Astrocyte (in vitro differentiated cells and primary cell): ENCODE results near the gene BRMS1L. TPM values are rescaled to one million over a fixed set of nuclear protein-coding genes. Genes with fewer than 3 reads are reported as not detected.
"Not testable (repeated sequence)": the region's sequence is repeated elsewhere in the genome, so short reads cannot be mapped to it uniquely, and the experiment has no call there.

ENCODE experiments used
- DNase-seq: peaks from one replicate; pipeline ENCODE4 v3.0.0-alpha.2; 2010; ENCODE audit warnings: low read depth
- FAIRE-seq: peaks from 2 replicates; lab custom pipeline; 2011; peaks lifted over from hg19 to GRCh38; lab: Jason Lieb, UNC
- H2AFZ ChIP-seq: 2 replicates; pipeline ENCODE4 v1.6.0; 2012; ENCODE audit warnings: low read depth, low read length, inconsistent platforms
- H3K27ac ChIP-seq: 2 replicates; pipeline ENCODE4 v1.5.1; 2011; ENCODE audit warnings: low read depth, low read length, inconsistent platforms
- H3K27me3 ChIP-seq: 2 replicates; pipeline ENCODE4 v1.6.0; 2011; ENCODE audit warnings: low read length, inconsistent platforms; ENCODE audit not compliant: insufficient read depth
- H3K36me3 ChIP-seq: 2 replicates; pipeline ENCODE4 v1.5.1; 2011; ENCODE audit warnings: low read length, inconsistent platforms; ENCODE audit not compliant: insufficient read depth
- H3K4me1 ChIP-seq: 2 replicates; pipeline ENCODE4 v1.5.1; 2011; ENCODE audit warnings: low read length, inconsistent platforms; ENCODE audit not compliant: insufficient read depth
- H3K4me2 ChIP-seq: 2 replicates; pipeline ENCODE4 v1.6.0; 2012; ENCODE audit warnings: low read length, inconsistent platforms
- H3K4me3 ChIP-seq: 2 replicates; pipeline ENCODE4 v1.5.1; 2011; ENCODE audit warnings: low read depth, mild to moderate bottlenecking, low read length, inconsistent platforms; ENCODE audit not compliant: insufficient read depth
- H3K79me2 ChIP-seq: 2 replicates; pipeline ENCODE4 v1.6.0; 2012; ENCODE audit warnings: mild to moderate bottlenecking, low read length, inconsistent platforms; ENCODE audit not compliant: insufficient read depth
- H3K9ac ChIP-seq: 2 replicates; pipeline ENCODE4 v1.6.0; 2012; ENCODE audit warnings: mild to moderate bottlenecking, low read length, inconsistent platforms
- H3K9me3 ChIP-seq: 2 replicates; pipeline ENCODE4 v1.5.1; 2012; ENCODE audit warnings: low read depth, mild to moderate bottlenecking, low read length, inconsistent platforms; ENCODE audit not compliant: insufficient read depth
- H4K20me1 ChIP-seq: 2 replicates; pipeline ENCODE4 v1.6.0; 2012; ENCODE audit warnings: low read length, inconsistent platforms; ENCODE audit not compliant: insufficient read depth
- H3K27ac Mint-ChIP-seq: one replicate; pipeline ENCODE4 v1.8.0; 2021; ENCODE audit warnings: mild to moderate bottlenecking, mixed read lengths; ENCODE audit not compliant: unreplicated experiment
- H3K27me3 Mint-ChIP-seq: one replicate; pipeline ENCODE4 v1.8.0; 2021; ENCODE audit warnings: low read depth, mixed read lengths; ENCODE audit not compliant: unreplicated experiment
- H3K36me3 Mint-ChIP-seq: one replicate; pipeline ENCODE4 v1.8.0; 2021; ENCODE audit warnings: low read depth, mixed read lengths; ENCODE audit not compliant: unreplicated experiment
- H3K4me1 Mint-ChIP-seq: one replicate; pipeline ENCODE4 v1.8.0; 2021; ENCODE audit warnings: low read depth, mixed read lengths; ENCODE audit not compliant: unreplicated experiment
- H3K4me3 Mint-ChIP-seq: one replicate; pipeline ENCODE4 v1.8.0; 2021; ENCODE audit warnings: mild to moderate bottlenecking, moderate library complexity, mixed read lengths; ENCODE audit not compliant: unreplicated experiment
- H3K9me3 Mint-ChIP-seq: one replicate; pipeline ENCODE4 v1.8.0; 2021; ENCODE audit warnings: mild to moderate bottlenecking, mixed read lengths; ENCODE audit not compliant: unreplicated experiment
- EZH2 ChIP-seq: IDR thresholded peaks from 2 replicates; pipeline ENCODE4 v1.6.1; 2012; ENCODE audit warnings: mild to moderate bottlenecking, low read length, inconsistent platforms; ENCODE audit not compliant: insufficient read depth
- total RNA-seq: library from RNA; stranded (reverse); gene quantifications from 2 replicates; pipeline ENCODE4 v1.2.1, GENCODE V29; 2021
- TF ChIP-seq, protein P1 (sequence below): IDR thresholded peaks from 2 replicates; pipeline ENCODE4 v1.5.1; 2011; ENCODE audit warnings: low read depth, mild to moderate bottlenecking, inconsistent platforms, low read length, moderate library complexity; ENCODE audit not compliant: insufficient read depth

BRMS1L gene
- total RNA-seq, 1 donor from 2014 or later, result 12.0 TPM

DNA sequence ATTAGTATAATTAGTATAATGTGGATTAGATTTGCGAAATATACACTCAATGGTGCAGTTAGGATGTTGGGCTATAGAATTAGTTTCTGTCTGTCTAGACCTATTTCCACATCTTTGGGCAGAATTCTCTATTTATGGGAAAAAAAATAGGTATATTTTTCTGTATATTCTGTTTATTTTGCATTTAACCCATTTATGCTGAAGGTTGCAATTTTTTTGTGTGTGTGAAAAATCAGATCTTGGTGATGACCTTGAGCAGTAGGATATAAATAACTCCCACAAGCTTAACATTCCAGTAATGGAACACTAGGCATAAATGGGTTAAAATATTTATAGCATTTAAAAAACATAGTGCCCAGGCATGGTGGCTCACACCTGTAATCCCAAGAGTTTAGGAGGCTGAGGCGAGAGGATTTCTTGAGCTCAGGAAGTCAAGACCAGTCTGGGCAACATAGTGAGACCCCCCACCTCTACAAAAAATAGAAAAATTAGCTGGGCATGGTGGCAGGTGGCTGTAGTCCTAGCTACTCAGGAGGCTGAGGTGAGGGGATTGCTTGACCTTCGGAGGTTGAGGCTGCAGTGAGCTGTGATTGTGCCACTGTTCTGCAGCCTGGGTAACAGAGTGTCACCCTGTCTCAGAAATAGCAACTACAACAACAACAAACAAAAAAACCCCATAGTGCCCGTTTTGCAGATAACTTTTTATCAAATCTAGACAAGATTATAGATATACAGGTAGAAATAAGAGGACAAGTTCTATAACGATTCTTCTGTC is 9.3 kb downstream of the BRMS1L start:
- FAIRE-seq (no peak), DNase-seq (no peak)
- no peaks in the 10 kb centered on the region for H3K9me3 ChIP-seq
- no peaks in the 10 kb centered on the region for H3K79me2 ChIP-seq
- H3K4me3 ChIP-seq, result no peak overlapping the region
- H3K27ac ChIP-seq, result no peak overlapping the region
- no peaks in the 10 kb centered on the region for H3K4me1 ChIP-seq
- no peak for TF ChIP-seq EZH2
- TF ChIP-seq, protein P1, sequence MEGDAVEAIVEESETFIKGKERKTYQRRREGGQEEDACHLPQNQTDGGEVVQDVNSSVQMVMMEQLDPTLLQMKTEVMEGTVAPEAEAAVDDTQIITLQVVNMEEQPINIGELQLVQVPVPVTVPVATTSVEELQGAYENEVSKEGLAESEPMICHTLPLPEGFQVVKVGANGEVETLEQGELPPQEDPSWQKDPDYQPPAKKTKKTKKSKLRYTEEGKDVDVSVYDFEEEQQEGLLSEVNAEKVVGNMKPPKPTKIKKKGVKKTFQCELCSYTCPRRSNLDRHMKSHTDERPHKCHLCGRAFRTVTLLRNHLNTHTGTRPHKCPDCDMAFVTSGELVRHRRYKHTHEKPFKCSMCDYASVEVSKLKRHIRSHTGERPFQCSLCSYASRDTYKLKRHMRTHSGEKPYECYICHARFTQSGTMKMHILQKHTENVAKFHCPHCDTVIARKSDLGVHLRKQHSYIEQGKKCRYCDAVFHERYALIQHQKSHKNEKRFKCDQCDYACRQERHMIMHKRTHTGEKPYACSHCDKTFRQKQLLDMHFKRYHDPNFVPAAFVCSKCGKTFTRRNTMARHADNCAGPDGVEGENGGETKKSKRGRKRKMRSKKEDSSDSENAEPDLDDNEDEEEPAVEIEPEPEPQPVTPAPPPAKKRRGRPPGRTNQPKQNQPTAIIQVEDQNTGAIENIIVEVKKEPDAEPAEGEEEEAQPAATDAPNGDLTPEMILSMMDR, result no peak
- no peaks in the 10 kb centered on the region for H4K20me1 ChIP-seq
- no peak overlapping the region for H3K4me3 Mint-ChIP-seq
- peaks cover 28% of the 10 kb centered on the region for H3K36me3 Mint-ChIP-seq
- no peaks in the 10 kb centered on the region for H3K4me1 Mint-ChIP-seq
- no peak overlapping the region for H3K4me2 ChIP-seq
- no peak overlapping the region for H3K9ac ChIP-seq
- H3K27me3 Mint-ChIP-seq, result no peaks in the 10 kb centered on the region
- H3K36me3 ChIP-seq, result peaks cover 3% of the 10 kb centered on the region
- H3K27ac Mint-ChIP-seq, result no peak overlapping the region
- H3K9me3 Mint-ChIP-seq, result peaks cover 12% of the 10 kb centered on the region
- no peak overlapping the region for H2AFZ ChIP-seq
- no peaks in the 10 kb centered on the region for H3K27me3 ChIP-seq

DNA sequence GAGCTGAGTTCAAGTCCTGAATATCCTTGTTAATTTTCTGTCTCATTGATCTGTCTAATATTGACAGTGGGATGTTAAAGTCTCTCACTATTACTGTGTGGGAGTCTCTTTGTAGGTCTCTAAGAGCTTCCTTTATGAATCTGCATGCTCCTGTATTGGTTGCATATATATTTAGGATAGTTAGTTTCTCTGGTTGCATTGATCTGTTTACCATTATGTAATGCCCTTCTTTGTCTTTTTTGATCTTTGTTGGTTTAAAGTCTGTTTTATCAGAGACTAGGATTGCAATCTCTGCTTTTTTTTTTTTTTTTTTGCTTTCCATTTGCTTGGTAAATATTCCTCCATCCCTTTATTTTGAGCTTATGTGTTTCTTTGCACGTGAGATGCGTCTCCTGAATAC is 15.6 kb downstream of the BRMS1L start:
- H2AFZ ChIP-seq, H3K4me1 ChIP-seq, H3K4me2 ChIP-seq, H3K4me3 Mint-ChIP-seq, H3K9ac ChIP-seq, H3K36me3 ChIP-seq, FAIRE-seq, DNase-seq, H3K27ac Mint-ChIP-seq, H3K27me3 Mint-ChIP-seq, H3K4me1 Mint-ChIP-seq, H4K20me1 ChIP-seq, H3K27me3 ChIP-seq, H3K79me2 ChIP-seq, H3K27ac ChIP-seq, H3K4me3 ChIP-seq, H3K9me3 ChIP-seq: not testable (repeated sequence)
- Mint-ChIP-seq H3K36me3 (peaks cover 48% of the 10 kb centered on the region), H3K9me3 (peaks cover 24% of the 10 kb centered on the region)

DNA sequence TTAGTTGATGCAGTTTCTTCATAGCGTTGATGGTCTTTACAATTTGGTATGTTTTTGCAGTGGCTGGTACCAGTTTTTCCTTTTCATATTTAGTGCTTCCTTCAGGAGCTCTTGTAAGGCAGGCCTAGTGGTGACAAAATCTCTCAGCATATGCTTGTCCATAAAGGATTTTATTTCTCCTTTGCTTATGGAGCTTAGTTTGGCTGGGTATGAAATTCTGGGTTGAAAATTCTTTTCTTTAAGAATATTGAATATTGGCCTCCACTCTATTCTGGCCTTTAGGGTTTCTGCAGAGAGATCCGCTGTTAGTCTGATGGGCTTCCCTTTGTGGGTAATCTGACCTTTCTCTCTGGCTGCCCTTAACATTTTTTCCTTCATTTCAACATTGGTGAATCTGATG is 16.1 kb downstream of the BRMS1L start:
- not testable (repeated sequence) for H3K27me3 Mint-ChIP-seq, H4K20me1 ChIP-seq, H3K9me3 ChIP-seq, H3K4me1 Mint-ChIP-seq, H3K27ac ChIP-seq, H3K79me2 ChIP-seq, H3K27ac Mint-ChIP-seq, H3K4me3 ChIP-seq, H3K36me3 ChIP-seq, H3K4me2 ChIP-seq, H3K4me3 Mint-ChIP-seq, H3K27me3 ChIP-seq, H3K4me1 ChIP-seq, FAIRE-seq, H2AFZ ChIP-seq, H3K9ac ChIP-seq, DNase-seq
- H3K36me3 Mint-ChIP-seq, result peaks cover 48% of the 10 kb centered on the region
- peaks cover 24% of the 10 kb centered on the region for H3K9me3 Mint-ChIP-seq
